OCI-LY3 (cell line): ENCODE measurements around the gene GPR160.

Experiments used
- EZH2phosphoT487 ChIP-seq: fragments of 200-600 bp; shearing (Covaris generic); IDR thresholded peaks from 2 replicates; pipeline ENCODE4 v1.6.1; 2018; ENCODE audit warnings: antibody characterized with exemption, mixed run types, low read depth
- TF ChIP-seq, protein P1 (sequence below): fragments of 200-600, 300-600 bp; sonication (generic); IDR thresholded peaks from 2 replicates; pipeline ENCODE4 v1.5.1; 2014; ENCODE audit warnings: antibody characterized with exemption, low read length, low read depth

DNA sequence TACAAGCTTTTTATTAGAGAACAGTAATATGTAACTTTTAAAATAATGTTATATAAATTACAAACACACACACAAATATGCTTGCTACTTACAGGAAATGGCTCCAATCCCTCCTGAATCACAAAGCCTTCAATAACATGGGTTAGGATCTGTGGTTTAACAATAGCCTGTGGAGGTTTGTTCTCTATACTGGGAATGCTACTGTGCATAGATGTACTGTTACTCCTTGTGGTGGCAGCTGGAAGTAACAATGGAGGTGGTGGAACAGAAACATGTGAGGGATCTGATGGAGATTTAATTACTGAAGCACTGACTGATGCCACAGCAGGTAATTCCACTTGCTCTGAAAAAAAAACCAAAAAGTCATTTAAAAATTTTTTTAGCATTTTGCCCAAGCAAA, 79.3 kb downstream of the GPR160 start:
- TF ChIP-seq, protein P1, sequence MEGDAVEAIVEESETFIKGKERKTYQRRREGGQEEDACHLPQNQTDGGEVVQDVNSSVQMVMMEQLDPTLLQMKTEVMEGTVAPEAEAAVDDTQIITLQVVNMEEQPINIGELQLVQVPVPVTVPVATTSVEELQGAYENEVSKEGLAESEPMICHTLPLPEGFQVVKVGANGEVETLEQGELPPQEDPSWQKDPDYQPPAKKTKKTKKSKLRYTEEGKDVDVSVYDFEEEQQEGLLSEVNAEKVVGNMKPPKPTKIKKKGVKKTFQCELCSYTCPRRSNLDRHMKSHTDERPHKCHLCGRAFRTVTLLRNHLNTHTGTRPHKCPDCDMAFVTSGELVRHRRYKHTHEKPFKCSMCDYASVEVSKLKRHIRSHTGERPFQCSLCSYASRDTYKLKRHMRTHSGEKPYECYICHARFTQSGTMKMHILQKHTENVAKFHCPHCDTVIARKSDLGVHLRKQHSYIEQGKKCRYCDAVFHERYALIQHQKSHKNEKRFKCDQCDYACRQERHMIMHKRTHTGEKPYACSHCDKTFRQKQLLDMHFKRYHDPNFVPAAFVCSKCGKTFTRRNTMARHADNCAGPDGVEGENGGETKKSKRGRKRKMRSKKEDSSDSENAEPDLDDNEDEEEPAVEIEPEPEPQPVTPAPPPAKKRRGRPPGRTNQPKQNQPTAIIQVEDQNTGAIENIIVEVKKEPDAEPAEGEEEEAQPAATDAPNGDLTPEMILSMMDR = no peak
- no peak for TF ChIP-seq EZH2phosphoT487
